Muscle of arm (tissue), 14 donors: ENCODE results near the gene KNOP1. TPM values are rescaled to one million over a fixed set of nuclear protein-coding genes. Genes with fewer than 3 reads are reported as not detected.

Source experiments
- DNase-seq: peaks from one replicate; pipeline ENCODE4 v3.0.0-alpha.2; 2013
- long read RNA-seq, 11 donors: transcript quantifications; one replicate each; lab custom pipeline, GENCODE V29; 2026
- polyA plus RNA-seq, 12 donors: library from polyadenylated mRNA; unstranded; fragments of 120-200 nt; gene quantifications; one replicate each; pipeline ENCODE4 v1.2.1, GENCODE V29; 2013; ENCODE audit not compliant: insufficient read length in 12 of 12

The KNOP1 gene
- polyA plus RNA-seq, result 10 to 100 TPM in 11 of 12 donors, not detected in 1; 21.1 to 50.0 (median 25.5) TPM
- long read RNA-seq, donor 1, full-length matches to known transcripts, result 1 of 29 reads
- long read RNA-seq, donor 1, partial matches to known transcripts, result 28 of 29 reads
- long read RNA-seq, donor 1, other reads (novel, unspliced or antisense), result 0 of 29 reads
- long read RNA-seq, donor 2, partial matches to known transcripts, result 19 of 23 reads
- long read RNA-seq, donor 2, other reads (novel, unspliced or antisense), result 0 of 23 reads
- long read RNA-seq, donor 3, partial matches to known transcripts, result 6 of 9 reads
- long read RNA-seq, donor 3, other reads (novel, unspliced or antisense), result 0 of 9 reads
- long read RNA-seq, donor 4, result 0 reads
- long read RNA-seq, donor 5, full-length matches to known transcripts, result 6 of 19 reads
- long read RNA-seq, donor 5, partial matches to known transcripts, result 13 of 19 reads
- long read RNA-seq, donor 5, other reads (novel, unspliced or antisense), result 0 of 19 reads
- long read RNA-seq, donor 6, partial matches to known transcripts, result 7 of 8 reads
- long read RNA-seq, donor 6, other reads (novel, unspliced or antisense), result 0 of 8 reads
- long read RNA-seq, donor 7, partial matches to known transcripts, result 6 of 8 reads
- long read RNA-seq, donor 7, other reads (novel, unspliced or antisense), result 0 of 8 reads
- long read RNA-seq, donor 8, full-length matches to known transcripts, result 10 of 28 reads
- long read RNA-seq, donor 8, partial matches to known transcripts, result 18 of 28 reads
- long read RNA-seq, donor 8, other reads (novel, unspliced or antisense), result 0 of 28 reads
- long read RNA-seq, donor 9, partial matches to known transcripts, result 7 of 7 reads
- long read RNA-seq, donor 9, other reads (novel, unspliced or antisense), result 0 of 7 reads
- long read RNA-seq, donor 10, full-length matches to known transcripts, result 7 of 20 reads
- long read RNA-seq, donor 10, partial matches to known transcripts, result 13 of 20 reads
- long read RNA-seq, donor 10, other reads (novel, unspliced or antisense), result 0 of 20 reads
- long read RNA-seq, donor 11, full-length matches to known transcripts, result 5 of 28 reads
- long read RNA-seq, donor 11, partial matches to known transcripts, result 23 of 28 reads
- long read RNA-seq, donor 11, other reads (novel, unspliced or antisense), result 0 of 28 reads

GRCh38 chr16:19717741-19718623 is at the start of gene KNOP1, which contains the start of gene IQCK:
TSS of gene KNOP1 (minus strand) at chr16:19718227. CDS start at chr16:19715035, 3,192 bp downstream.
TSS of gene IQCK (plus strand) at chr16:19718271. CDS start at chr16:19718307, 36 bp downstream.
- peak; percentile 93 for DNase-seq

DNA sequence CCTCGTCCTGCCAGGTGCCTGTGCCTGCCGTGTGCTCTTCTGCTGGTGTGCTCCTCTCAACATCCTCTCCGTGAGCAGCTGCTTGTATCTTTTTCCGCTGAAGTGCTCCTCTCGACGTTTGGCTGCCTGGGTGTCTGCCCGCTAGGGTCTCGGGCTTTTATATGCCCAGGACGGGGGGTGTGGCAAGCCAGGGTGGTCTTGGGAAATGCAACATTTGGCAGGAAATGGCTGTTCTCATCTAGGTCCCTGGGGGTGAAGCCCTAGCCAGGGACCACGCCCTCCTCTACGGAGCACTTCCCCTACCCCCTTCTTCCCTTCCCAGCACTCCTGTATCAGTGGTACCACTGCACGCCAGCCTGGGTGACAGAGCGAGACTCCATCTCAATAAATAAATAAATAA is 49.5 kb upstream of the KNOP1 start:
- DNase-seq, result no peak

- DNase-seq, result no peak
Observed at GRCh38 chr16:19766988-19767387, 49.0 kb upstream of the KNOP1 start.

DNA sequence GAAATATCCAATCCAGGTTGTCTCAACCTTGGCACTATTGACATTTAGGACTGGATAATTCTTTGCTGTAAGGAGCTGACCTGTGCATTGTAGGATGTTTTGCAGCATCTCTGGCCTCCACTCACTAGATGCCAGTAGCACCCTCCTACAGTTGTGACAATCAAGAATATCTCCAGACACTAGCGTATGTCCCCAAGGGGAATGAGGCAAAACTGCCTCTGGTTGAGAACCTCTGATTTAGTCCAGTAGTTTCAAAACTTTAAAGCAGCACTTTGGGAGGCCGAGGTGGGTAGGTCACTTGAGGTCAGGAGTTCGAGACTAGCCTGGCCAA is 48.5 kb upstream of the KNOP1 start:
- no peak for DNase-seq

DNA sequence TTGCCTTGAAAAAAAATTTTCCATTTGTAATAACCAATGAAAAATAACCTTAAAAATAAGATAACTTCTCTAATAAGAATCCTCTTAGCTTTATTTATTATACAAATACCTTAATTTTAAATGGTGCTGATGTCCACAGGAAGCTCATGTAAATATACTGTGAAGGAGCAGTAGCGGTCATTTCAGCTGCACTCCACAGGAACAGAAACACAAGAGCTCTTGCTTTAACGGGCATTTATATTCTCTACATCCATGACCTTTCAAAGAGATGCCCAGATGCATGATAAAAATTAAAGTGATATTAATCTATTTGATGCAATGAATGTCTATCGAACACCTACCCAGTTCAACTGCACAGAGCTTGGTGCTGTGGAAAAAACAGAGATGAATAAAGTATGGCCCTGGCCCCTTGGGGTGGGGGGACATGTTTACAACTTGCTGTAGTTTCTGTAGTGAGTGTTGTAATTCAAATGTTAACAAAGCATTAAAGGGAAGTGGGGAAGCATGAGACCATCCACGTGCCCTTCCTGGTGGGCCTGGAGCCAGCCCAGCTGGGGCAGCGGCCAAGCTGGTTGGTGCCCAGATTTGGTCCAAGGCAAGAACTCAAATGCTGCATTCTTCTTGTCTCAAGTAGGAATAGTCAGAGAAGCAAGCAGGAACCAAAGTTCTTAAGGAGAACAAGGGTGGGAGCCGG is 48.0 kb upstream of the KNOP1 start:
- DNase-seq, result no peak

GRCh38 chr16:19760356-19761060 is 42.5 kb upstream of the KNOP1 start:
- no peak for DNase-seq

DNA sequence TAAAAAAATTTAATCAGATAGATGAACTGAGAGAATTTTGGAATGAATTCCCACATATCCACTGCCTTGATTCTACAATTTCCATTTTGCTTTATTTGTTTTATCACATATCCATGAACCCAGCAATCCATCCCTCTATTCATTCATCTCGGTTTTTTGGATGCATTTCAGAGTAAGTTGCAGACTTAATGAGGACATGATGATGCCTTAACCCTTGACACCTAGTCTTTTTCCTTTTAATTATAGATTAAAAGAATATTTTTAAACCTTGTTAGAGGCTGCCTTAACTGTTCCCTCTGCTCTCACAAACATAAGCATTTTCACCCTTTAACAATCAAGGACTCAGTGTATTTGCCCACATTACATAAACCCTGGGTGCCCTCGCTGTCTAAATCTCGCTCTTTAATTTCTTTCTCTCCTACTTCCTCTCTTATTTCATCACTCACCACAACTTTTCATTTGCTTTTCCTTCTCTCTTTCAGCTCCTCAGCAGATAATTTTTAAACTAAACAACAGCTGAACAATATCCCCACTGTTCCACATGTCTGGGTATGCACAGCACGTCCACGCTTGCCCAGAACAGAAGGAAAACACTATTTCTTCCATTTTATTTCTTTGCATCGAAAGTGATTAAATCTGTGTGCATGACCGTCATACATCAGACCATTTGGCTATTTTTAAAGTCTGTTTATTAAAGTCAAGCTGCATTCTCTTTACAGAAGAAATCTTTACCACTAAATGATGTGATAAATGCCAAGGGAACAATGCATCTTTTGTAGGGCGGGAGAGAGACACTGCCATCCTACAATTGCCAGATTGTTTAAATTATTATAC is 40.0 kb upstream of the KNOP1 start:
- no peak for DNase-seq

- DNase-seq, result no peak
Observed at GRCh38 chr16:19757026-19757425, 39.0 kb upstream of the KNOP1 start.

GRCh38 chr16:19755268-19755667 is 37.2 kb upstream of the KNOP1 start:
- DNase-seq, result no peak

DNA sequence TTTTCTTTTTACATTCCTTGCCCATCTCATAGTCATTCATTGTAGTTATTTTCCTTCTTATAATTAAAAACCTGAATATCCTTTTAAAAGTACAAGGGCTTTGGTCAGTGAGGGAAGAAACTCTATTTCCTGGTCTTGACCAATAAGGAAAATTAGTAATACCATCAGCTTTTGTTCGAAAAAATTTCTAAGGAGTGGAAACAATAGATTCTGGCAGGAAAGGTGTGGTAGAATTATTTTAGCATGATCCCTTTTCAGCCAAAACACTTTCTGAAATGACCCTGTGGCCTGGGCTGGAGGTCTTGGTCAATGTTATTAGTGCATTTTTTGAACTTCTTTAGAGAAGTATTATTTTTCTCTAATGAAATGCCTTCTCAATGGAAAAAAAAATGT is 36.6 kb upstream of the KNOP1 start:
- no peak for DNase-seq

DNA sequence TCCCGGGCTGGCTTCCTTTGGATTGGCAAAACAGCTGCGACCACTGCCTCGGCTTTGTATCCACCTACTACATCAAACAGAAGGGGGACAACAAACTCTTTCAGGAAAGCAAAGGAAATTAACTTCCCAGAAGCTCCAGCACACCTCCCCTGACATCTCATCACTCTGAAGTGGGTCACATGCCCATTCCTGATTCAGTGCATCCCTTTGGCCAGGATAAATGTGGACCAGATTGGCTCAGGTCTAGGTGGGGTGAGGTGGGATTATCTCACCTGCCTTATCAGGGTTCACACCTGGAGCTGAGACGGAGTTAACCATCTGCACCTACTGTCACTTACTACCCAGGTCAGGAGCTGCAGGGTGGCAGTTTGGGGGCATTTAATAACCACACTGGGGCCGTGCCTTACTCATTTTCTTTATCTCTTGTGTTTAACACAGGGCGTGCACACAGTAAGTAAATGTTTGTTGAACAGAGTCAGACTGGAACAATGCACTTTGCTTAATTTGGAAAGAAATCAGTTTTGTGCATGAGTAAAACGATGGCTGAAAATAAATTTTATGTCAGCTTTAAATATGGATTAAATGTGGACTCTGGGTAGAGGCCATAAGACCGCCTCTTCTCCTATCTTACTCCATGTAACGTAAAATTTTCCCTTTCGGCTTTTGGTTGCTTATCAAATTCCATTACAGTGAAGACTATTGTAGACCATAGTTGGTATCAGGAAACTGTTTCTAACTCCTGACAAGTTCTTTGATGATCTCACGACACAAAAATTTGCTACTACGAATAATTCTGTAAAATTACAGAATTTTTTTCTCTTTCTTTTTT is 36.0 kb upstream of the KNOP1 start:
- no peak for DNase-seq

- DNase-seq, result no peak
Observed at GRCh38 chr16:19751478-19752385, 33.7 kb upstream of the KNOP1 start.

DNA sequence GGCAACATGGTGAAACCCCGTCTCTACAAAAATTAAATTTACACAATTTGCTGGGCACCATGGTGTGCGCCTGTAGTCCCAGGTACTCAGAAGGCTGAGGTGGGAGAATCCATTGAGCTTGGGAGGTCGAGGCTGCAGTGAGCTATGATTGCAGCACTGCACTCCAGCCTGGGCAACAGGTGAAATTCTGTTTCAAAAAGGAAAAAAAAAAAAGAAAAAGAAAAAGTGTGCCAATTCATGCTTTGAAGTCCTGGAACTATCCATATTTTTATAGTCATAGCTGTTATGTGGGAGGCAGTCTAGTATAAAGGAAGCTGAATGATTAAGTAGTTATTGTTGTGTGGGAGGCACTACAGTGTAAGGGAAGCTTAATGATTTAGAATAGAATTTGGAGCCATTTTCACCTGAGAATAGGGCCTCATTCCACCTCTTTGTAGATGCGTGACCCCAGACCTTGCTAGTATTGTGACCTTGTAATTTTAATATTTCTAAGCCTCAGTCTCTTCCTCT is 31.6 kb upstream of the KNOP1 start:
- DNase-seq, result no peak

DNA sequence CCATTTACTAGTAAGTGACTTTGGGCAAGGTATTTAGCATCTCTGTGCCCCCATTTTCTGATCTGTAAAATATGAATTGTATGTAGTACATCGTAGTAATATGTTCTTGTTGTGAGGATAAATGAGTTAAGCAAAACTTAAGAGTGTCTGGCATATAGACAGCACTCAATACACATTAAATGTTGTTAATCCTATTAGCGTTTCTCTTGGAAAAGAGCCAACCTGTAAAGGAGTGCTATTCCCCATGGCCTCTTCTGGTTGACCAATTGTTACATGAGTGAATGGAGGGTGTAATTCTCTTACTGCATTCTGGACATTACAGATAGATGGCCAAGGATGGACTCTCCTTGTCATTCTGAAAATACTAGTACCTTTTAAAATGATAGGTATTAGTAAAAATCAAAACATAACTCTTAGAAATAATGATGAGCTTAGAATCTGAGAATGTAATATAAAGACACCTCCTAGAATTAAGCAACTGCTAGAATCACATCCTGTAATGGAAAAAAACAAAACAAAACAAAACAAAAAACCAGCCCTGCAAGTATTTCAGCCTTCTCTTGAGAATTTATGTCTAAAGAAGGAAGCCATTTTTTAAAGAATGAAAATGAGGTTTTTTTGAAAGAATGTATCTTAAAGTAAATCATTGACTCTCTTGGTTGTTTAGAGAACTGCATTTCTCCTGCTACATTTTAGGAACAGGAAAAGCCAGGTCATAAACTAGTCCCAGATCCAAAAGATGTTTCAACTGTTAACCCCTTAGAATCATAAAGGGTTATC is 30.6 kb upstream of the KNOP1 start:
- DNase-seq, result no peak

DNA sequence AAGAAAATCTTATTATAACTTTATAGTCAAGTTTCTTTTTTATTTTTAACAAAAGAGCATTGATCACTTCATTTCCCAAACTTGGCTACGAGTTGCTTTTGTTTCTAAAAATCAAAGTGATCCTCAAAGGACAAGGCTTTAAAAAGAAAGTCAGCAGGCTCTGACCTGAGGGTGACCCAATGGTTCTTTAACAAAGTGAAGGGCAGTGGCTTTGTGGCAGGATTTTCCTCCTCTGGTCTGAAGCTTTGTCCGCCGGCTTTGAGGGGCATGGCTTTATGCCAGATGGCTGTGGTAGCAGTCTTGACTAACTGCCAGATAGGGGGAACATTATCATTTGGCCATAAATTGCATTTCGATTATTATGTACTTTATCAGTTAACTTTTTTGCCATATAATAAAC is 28.5 kb upstream of the KNOP1 start:
- DNase-seq, result no peak
